ENCODE results near the gene CSNK1G3. TPM values are rescaled to one million over a fixed set of nuclear protein-coding genes. Genes with fewer than 3 reads are reported as not detected.

Gene CSNK1G3
- total and polyA plus RNA-seq, 3 donors from 2014 or later, result 17.9 to 53.1 (median 32.1) TPM

- DNase-seq, result no peak
- Histone ChIP-seq H3K27me3 (no peaks in the 10 kb centered on the region), H3K27ac (no peak overlapping the region), H3K36me3 (ENCODE audit: low read depth, missing control alignments) (no peaks in the 10 kb centered on the region), H3K9me3 (no peaks in the 10 kb centered on the region), H3K4me1 (no peaks in the 10 kb centered on the region), H3K4me3 (no peak overlapping the region)
- TF ChIP-seq POLR2A (IDR thresholded peaks at IDR 0.05), result no peak
- TF ChIP-seq, protein P1, sequence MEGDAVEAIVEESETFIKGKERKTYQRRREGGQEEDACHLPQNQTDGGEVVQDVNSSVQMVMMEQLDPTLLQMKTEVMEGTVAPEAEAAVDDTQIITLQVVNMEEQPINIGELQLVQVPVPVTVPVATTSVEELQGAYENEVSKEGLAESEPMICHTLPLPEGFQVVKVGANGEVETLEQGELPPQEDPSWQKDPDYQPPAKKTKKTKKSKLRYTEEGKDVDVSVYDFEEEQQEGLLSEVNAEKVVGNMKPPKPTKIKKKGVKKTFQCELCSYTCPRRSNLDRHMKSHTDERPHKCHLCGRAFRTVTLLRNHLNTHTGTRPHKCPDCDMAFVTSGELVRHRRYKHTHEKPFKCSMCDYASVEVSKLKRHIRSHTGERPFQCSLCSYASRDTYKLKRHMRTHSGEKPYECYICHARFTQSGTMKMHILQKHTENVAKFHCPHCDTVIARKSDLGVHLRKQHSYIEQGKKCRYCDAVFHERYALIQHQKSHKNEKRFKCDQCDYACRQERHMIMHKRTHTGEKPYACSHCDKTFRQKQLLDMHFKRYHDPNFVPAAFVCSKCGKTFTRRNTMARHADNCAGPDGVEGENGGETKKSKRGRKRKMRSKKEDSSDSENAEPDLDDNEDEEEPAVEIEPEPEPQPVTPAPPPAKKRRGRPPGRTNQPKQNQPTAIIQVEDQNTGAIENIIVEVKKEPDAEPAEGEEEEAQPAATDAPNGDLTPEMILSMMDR (IDR thresholded peaks at IDR 0.05), result no peak
- 92 to 93% methylated on average over 5 of the region's 5 CpGs for WGBS, 2 donors
- intact Hi-C loops (cut with DNase I; ENCODE audit: low total_unique reads), result no loop called here
Observed at GRCh38 chr5:123558762-123559433, 46.9 kb downstream of the CSNK1G3 start.

DNA sequence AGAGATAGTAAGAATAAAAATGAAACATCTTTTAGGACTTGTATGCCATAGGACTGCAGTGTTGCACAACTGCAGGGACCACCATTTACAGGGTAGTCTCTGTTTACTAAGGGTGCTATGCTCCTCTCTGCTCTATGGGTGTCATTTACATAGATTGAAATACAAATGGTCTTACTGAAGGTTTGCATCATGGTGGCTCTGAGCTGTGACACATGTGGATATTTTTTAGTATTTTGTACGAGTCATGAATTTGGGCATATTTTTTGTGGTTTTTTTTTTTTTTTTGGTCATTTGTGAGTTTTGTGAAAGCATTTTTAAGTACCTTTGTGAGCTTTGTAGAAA, 47.4 kb downstream of the CSNK1G3 start:
- 94 to 100% methylated on average over 1 of the region's 1 CpG for WGBS, 2 donors
- no peak for TF ChIP-seq POLR2A (IDR thresholded peaks at IDR 0.05)
- TF ChIP-seq, protein P1 (IDR thresholded peaks at IDR 0.05), result no peak
- no peaks in the 10 kb centered on the region for H3K27me3 ChIP-seq
- H3K27ac ChIP-seq, result no peak overlapping the region
- intact Hi-C loops (cut with DNase I; ENCODE audit: low total_unique reads), result no loop called here
- no peak for DNase-seq
- H3K4me3 ChIP-seq, result no peak overlapping the region
- no peaks in the 10 kb centered on the region for H3K4me1 ChIP-seq
- H3K36me3 ChIP-seq (ENCODE audit: low read depth, missing control alignments), result no peaks in the 10 kb centered on the region
- no peaks in the 10 kb centered on the region for H3K9me3 ChIP-seq

- TF ChIP-seq, protein P1 (IDR thresholded peaks at IDR 0.05), result no peak
- no peak for TF ChIP-seq POLR2A (IDR thresholded peaks at IDR 0.05)
- Histone ChIP-seq H3K4me3 (no peak overlapping the region), H3K27ac (no peak overlapping the region), H3K9me3 (no peaks in the 10 kb centered on the region), H3K4me1 (no peaks in the 10 kb centered on the region), H3K27me3 (no peaks in the 10 kb centered on the region), H3K36me3 (ENCODE audit: low read depth, missing control alignments) (no peaks in the 10 kb centered on the region)
- 93 to 100% methylated on average over 1 of the region's 1 CpG for WGBS, 2 donors
- no peak for DNase-seq
- intact Hi-C loops (cut with DNase I; ENCODE audit: low total_unique reads), result no loop called here
Observed at GRCh38 chr5:123561230-123561629, 49.3 kb downstream of the CSNK1G3 start.

- H3K36me3 ChIP-seq (ENCODE audit: low read depth, missing control alignments), result no peaks in the 10 kb centered on the region
- no peak for DNase-seq
- no peaks in the 10 kb centered on the region for H3K4me1 ChIP-seq
- no peaks in the 10 kb centered on the region for H3K9me3 ChIP-seq
- TF ChIP-seq POLR2A (IDR thresholded peaks at IDR 0.05), result no peak
- TF ChIP-seq, protein P1 (IDR thresholded peaks at IDR 0.05), result no peak
- no peaks in the 10 kb centered on the region for H3K27me3 ChIP-seq
- H3K4me3 ChIP-seq, result no peak overlapping the region
- H3K27ac ChIP-seq, result no peak overlapping the region
- intact Hi-C loops (cut with DNase I; ENCODE audit: low total_unique reads), result no loop called here
Observed at GRCh38 chr5:123571927-123572326, 60.0 kb downstream of the CSNK1G3 start.

GRCh38 chr5:123578390-123578789, 66.4 kb downstream of the CSNK1G3 start:
- Histone ChIP-seq H3K9me3 (no peaks in the 10 kb centered on the region), H3K4me3 (no peak overlapping the region), H3K36me3 (ENCODE audit: low read depth, missing control alignments) (no peaks in the 10 kb centered on the region), H3K27me3 (no peaks in the 10 kb centered on the region), H3K4me1 (no peaks in the 10 kb centered on the region), H3K27ac (no peak overlapping the region)
- no peak for TF ChIP-seq POLR2A (IDR thresholded peaks at IDR 0.05)
- TF ChIP-seq, protein P1 (IDR thresholded peaks at IDR 0.05), result no peak
- no peak for DNase-seq
- intact Hi-C loops (cut with DNase I; ENCODE audit: low total_unique reads), result no loop called here

All from testis (tissue), 3 donors.